ENCODE measurements around the gene TM2D1.

DNA sequence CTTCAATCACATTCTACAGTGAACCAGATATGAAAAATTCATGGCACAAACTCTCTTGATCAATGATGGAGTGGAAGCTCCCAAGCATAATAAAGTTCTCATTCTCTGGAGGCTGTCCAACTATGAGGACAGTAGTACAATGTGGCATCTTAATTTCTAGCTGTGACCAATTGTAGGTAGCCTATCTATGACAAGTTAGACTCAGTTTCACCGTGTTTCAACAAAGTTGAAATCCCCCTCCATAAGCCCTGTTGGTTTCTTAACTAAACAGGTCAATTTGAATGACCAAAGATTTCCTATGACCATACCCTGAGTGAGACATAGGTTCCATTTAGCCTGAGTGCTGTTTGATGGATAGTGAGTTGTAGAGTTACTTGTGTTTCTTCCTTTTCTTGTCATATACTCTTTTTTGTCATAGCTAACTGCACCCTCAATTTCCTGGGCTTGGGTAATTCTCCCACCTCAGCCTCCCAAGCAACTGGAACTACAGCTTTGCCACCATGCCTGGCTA, 29.1 kb upstream of the TM2D1 start:
- TF ChIP-seq CTCF (IDR thresholded peaks at IDR 0.05) (no peak), POLR2A (IDR thresholded peaks at IDR 0.05) (no peak)
